ENCODE measurements around the gene PTPRD. TPM values are rescaled to one million over a fixed set of nuclear protein-coding genes. Genes with fewer than 3 reads are reported as not detected.

Gene PTPRD
- total RNA-seq, 1 donor from 2014 or later: 30.8 TPM

DNA sequence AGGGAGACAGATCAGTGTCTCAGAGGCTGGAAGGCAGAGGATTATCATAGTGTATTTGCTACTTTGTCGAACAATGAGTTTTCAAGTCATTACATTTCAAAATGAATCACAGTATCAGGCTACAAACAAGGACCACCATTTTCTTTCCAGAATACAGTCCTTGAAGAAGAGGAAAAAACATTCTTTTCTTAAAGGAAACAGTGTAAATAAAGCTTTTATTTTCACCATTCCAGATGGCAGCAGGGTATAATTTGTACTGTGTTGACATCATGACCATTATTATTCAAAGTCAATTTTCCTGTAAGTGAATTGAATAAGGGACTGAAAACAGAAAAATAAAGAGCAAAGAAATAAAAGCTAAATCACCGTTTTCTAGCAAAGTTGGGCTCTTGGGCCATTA, 2076.0 kb downstream of the PTPRD start:
- intact Hi-C loops (cut with DNase I): no loop called here
- no peaks in the 10 kb centered on the region for H3K27me3 ChIP-seq
- no peaks in the 10 kb centered on the region for H3K9me3 ChIP-seq
- no peaks in the 10 kb centered on the region for H3K36me3 ChIP-seq
- H3K4me3 ChIP-seq: no peak overlapping the region
- no peak for ATAC-seq
- TF ChIP-seq, protein P1, sequence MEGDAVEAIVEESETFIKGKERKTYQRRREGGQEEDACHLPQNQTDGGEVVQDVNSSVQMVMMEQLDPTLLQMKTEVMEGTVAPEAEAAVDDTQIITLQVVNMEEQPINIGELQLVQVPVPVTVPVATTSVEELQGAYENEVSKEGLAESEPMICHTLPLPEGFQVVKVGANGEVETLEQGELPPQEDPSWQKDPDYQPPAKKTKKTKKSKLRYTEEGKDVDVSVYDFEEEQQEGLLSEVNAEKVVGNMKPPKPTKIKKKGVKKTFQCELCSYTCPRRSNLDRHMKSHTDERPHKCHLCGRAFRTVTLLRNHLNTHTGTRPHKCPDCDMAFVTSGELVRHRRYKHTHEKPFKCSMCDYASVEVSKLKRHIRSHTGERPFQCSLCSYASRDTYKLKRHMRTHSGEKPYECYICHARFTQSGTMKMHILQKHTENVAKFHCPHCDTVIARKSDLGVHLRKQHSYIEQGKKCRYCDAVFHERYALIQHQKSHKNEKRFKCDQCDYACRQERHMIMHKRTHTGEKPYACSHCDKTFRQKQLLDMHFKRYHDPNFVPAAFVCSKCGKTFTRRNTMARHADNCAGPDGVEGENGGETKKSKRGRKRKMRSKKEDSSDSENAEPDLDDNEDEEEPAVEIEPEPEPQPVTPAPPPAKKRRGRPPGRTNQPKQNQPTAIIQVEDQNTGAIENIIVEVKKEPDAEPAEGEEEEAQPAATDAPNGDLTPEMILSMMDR (IDR thresholded peaks at IDR 0.05): no peak
- no peak for DNase-seq
- no peaks in the 10 kb centered on the region for H3K4me1 ChIP-seq
- no peak overlapping the region for H3K27ac ChIP-seq

DNA sequence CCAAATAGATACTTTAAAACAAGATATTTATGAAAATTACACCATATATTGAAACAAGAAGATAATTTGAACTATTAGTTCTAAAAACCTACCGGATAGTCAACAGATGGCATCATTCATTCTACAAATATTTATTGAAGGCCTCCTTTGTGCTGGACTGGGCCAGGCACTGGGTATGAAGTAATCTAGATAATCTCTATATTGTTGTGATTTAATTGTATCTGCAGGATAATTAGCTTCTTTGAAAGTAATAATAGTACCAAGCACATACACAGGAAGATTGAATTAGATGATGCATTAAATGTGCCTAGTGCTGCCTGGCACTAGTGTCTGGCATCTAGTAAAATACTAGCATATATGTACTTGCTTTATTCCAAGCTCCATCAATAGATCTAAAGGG, 2078.0 kb downstream of the PTPRD start:
- no peak overlapping the region for H3K4me3 ChIP-seq
- no peak for ATAC-seq

DNA sequence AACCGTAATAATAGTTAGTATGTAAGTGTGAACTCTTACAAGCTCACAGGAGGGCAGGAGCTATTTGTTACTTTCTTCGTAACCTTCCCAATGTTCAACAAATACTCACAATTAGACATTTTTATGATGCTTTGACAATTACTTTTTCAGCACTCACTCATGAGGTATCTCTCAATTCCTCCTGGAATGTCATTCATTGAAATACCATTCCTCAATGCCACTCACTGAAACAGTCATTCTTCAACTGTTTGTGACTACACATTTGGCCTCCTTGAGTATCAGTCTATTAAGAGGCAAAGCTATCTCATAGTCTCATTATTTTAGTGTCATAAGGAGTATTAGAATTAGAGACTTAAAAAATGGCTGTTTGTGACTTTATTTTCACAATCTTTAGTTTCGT, 2079.1 kb downstream of the PTPRD start:
- no peak overlapping the region for H3K4me3 ChIP-seq
- TF ChIP-seq, protein P1 (IDR thresholded peaks at IDR 0.05): no peak
- DNase-seq (no peak), ATAC-seq (no peak)
- no peaks in the 10 kb centered on the region for H3K4me1 ChIP-seq
- intact Hi-C loops (cut with DNase I): no loop called here
- no peaks in the 10 kb centered on the region for H3K9me3 ChIP-seq
- no peaks in the 10 kb centered on the region for H3K36me3 ChIP-seq
- H3K27ac ChIP-seq: no peak overlapping the region
- no peaks in the 10 kb centered on the region for H3K27me3 ChIP-seq

More for the DNA sequence above, 2078.0 kb downstream of the PTPRD start:
- Histone ChIP-seq H3K27ac (no peak overlapping the region), H3K4me1 (no peaks in the 10 kb centered on the region), H3K36me3 (no peaks in the 10 kb centered on the region), H3K9me3 (no peaks in the 10 kb centered on the region), H3K27me3 (no peaks in the 10 kb centered on the region)
- intact Hi-C loops (cut with DNase I): no loop called here
- no peak for DNase-seq
- TF ChIP-seq, protein P1 (IDR thresholded peaks at IDR 0.05): no peak

DNA sequence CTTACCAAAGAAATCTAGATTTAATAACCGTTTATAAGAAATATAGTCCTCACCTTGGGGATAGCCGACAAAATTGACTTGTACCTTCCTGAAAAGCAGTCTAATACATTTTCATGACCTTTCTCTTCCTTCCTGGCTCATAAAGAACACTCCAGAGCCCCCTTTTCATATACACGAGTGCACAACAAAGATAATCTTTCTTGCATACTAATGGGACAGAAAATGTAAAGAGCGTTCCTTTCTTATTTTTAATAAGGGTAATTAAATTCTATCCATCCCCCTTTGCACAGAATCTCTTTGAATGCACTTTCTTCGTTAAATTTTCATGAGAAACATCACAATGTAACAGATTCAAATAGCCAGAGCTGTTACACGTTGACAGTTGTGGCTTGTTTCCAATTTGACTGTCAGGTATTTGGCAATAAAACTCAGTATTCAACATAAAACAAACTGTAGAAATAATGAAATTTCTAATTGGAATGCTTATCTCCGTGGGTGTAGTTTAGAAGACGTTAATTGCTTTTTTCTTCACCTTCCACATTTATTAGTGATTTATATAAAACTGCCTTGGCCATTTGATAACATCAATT, 2080.9 kb downstream of the PTPRD start:
- Histone ChIP-seq H3K9me3 (no peaks in the 10 kb centered on the region), H3K4me1 (no peaks in the 10 kb centered on the region), H3K36me3 (no peaks in the 10 kb centered on the region), H3K27me3 (no peaks in the 10 kb centered on the region), H3K4me3 (no peak overlapping the region), H3K27ac (no peak overlapping the region)
- ATAC-seq (no peak), DNase-seq (no peak)
- intact Hi-C loops (cut with DNase I): no loop called here
- TF ChIP-seq, protein P1 (IDR thresholded peaks at IDR 0.05): no peak

DNA sequence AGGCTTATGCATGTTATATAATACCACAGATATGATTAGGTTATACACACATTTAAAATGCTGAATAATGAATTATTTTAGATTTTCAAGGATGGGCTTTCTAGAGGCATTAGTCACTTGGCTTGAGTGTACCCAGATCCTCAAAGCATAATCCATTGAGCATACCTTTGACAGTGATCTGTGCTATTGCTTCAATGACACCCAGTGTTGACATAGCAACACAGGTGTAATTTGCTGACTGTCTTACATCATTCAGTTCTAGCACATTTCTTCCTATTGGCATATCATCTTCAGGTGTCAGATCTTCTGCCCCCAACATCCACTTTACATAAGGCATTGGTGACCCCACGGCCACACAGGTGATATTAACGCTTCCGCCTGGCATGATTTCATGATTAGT, 2091.7 kb downstream of the PTPRD start:
- Histone ChIP-seq H3K36me3 (no peaks in the 10 kb centered on the region), H3K27me3 (no peaks in the 10 kb centered on the region), H3K27ac (no peak overlapping the region), H3K4me1 (no peaks in the 10 kb centered on the region), H3K9me3 (no peaks in the 10 kb centered on the region), H3K4me3 (no peak overlapping the region)
- no peak for DNase-seq
- no peak for ATAC-seq
- intact Hi-C loops (cut with DNase I): no loop called here
- TF ChIP-seq, protein P1 (IDR thresholded peaks at IDR 0.05): no peak

DNA sequence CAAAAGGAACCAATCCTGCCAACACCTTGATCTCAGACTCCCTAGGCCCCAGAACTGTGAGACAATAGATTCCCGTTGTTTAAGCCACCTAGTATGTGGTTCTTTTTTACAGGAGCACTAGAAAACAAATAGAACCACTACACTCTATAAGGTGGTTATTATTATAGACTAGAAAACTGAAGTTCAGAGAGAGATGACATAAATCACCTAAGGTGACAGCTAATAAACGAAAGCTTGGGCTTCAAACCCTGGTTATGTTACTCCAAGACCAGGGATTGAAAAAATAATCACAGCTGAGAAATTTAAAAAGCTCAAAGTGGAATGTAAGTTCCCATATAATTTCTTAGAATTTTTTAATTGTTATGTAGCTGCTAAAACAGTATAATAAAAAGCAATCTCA, 2097.1 kb downstream of the PTPRD start:
- ATAC-seq: no peak
- intact Hi-C loops (cut with DNase I): no loop called here
- Histone ChIP-seq H3K27ac (no peak overlapping the region), H3K36me3 (no peaks in the 10 kb centered on the region), H3K9me3 (no peaks in the 10 kb centered on the region), H3K4me3 (no peak overlapping the region), H3K27me3 (no peaks in the 10 kb centered on the region), H3K4me1 (no peaks in the 10 kb centered on the region)
- TF ChIP-seq, protein P1 (IDR thresholded peaks at IDR 0.05): no peak
- DNase-seq: no peak
